ENCODE results near the gene WHRN.

DNA sequence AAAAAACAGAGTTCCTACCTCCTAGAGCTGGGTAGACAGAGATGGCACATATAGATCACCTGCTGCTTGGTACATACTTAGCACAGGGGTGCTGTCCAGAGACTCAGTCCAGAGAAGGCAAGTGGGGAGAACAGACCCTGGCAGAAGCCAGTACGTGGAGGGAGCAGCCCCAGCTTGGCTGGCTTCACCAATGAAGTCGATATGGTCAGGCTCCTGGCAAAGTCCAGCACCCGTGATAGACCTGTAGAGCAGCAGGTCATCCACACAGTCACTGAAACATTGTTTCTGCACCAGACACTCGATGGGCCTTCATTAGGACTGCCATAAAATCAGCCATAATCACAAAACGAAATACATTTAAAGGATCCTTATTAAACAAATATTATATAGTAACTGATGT, 45.8 kb downstream of the WHRN start:
- TF ChIP-seq, protein P1, sequence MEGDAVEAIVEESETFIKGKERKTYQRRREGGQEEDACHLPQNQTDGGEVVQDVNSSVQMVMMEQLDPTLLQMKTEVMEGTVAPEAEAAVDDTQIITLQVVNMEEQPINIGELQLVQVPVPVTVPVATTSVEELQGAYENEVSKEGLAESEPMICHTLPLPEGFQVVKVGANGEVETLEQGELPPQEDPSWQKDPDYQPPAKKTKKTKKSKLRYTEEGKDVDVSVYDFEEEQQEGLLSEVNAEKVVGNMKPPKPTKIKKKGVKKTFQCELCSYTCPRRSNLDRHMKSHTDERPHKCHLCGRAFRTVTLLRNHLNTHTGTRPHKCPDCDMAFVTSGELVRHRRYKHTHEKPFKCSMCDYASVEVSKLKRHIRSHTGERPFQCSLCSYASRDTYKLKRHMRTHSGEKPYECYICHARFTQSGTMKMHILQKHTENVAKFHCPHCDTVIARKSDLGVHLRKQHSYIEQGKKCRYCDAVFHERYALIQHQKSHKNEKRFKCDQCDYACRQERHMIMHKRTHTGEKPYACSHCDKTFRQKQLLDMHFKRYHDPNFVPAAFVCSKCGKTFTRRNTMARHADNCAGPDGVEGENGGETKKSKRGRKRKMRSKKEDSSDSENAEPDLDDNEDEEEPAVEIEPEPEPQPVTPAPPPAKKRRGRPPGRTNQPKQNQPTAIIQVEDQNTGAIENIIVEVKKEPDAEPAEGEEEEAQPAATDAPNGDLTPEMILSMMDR (IDR thresholded peaks at IDR 0.05): no peak
- no peak for TF ChIP-seq POLR2A (IDR thresholded peaks at IDR 0.05)
- no peak for TF ChIP-seq POLR2AphosphoS5 (IDR thresholded peaks at IDR 0.05; ENCODE audit: insufficient read depth in 1 of 2, low read depth in 1 of 2)
